ENCODE results near the gene ASB2.

DNA sequence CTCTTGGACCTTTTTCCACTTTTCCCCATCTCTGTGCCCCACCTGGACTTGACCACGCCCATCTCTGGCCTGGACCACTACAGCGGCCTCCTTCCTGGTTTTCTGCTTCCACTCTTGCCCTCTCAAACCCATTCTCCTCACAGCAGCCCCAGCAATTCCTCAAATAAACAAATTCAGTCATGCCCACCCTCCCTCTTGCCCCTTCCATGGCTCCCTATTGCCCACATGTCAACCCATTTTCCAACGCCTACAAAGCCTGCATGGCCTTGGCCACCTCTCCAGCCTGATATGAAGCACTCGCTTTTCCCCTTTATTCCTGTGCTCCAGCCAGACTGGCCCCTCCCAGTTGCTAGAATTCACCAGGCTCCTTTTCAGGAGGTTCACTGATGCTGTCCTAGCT lies 43.9 kb upstream of the ASB2 start:
- TF ChIP-seq CTCF (IDR thresholded peaks at IDR 0.05; ENCODE audit: borderline replicate concordance, extremely low read depth, low read length, poor library complexity, severe bottlenecking) (no peak), EZH2 (IDR thresholded peaks at IDR 0.05; ENCODE audit: borderline replicate concordance, low read depth, low read length, severe bottlenecking) (no peak)

Measured in DND-41 (cell line).